Peyer's patch (tissue), 4 donors: Measurements from ENCODE around the gene PKNOX2. TPM values are rescaled to one million over a fixed set of nuclear protein-coding genes. Genes with fewer than 3 reads are reported as not detected.
A peak's percentile ranks its signal among the peaks of the same experiment; 100 is the strongest.

Experiments
- DNase-seq, 3 donors: peaks; one replicate each; pipeline ENCODE4 v3.0.0-alpha.2; 2017 to 2019
- H3K27ac ChIP-seq, 4 donors: fragments of 200-600 bp; sonication (generic); one replicate each; pipeline ENCODE4 v1.5.1; 2016 to 2019
- H3K27me3 ChIP-seq, 2 donors: fragments of 200-600 bp; sonication (generic); one replicate each; pipeline ENCODE4 v1.5.1; 2019
- H3K36me3 ChIP-seq, 3 donors: fragments of 200-600 bp; sonication (generic); one replicate each; pipeline ENCODE4 v1.5.1; 2016 to 2019
- H3K4me1 ChIP-seq, 4 donors: fragments of 200-600 bp; sonication (generic); one replicate each; pipeline ENCODE4 v1.5.1; 2016 to 2019
- H3K4me3 ChIP-seq, 4 donors: fragments of 200-600 bp; sonication (generic); 1 replicate in 3 of 4; 2 replicates in 1 of 4; pipeline ENCODE4 v1.5.1; 2016 to 2019; ENCODE audit warnings: mild to moderate bottlenecking in 1 of 4
- H3K9me3 ChIP-seq, 4 donors: fragments of 200-600 bp; sonication (generic); one replicate each; pipeline ENCODE4 v1.5.1; 2016 to 2019; ENCODE audit warnings: mild to moderate bottlenecking in 1 of 4
- CTCF ChIP-seq, 6 experiments: fragments of 450-650 bp in 4 of 6; fragments of 200-600 bp in 2 of 6; sonication (generic) in 1 of 6; IDR thresholded peaks; one replicate each; pipeline ENCODE4 v1.5.1; 2017 to 2019; ENCODE audit warnings: antibody characterized with exemption in 6 of 6, mild to moderate bottlenecking in 3 of 6, moderate library complexity in 1 of 6
- POLR2A ChIP-seq, 2 donors: fragments of 450-650 bp; IDR thresholded peaks; one replicate each; pipeline ENCODE4 v1.5.1; 2017; ENCODE audit warnings: antibody characterized with exemption in 2 of 2, mild to moderate bottlenecking in 2 of 2, moderate library complexity in 2 of 2
- total RNA-seq, 4 donors: library from RNA; depleted of rRNA; stranded (reverse); fragments of >200 nt; gene quantifications; one replicate each; pipeline ENCODE4 v1.1.0, GENCODE V29; 2016

Gene PKNOX2
- total RNA-seq, 4 donors from 2014 or later: 1.4 to 8.3 TPM; not detected in 2

DNA sequence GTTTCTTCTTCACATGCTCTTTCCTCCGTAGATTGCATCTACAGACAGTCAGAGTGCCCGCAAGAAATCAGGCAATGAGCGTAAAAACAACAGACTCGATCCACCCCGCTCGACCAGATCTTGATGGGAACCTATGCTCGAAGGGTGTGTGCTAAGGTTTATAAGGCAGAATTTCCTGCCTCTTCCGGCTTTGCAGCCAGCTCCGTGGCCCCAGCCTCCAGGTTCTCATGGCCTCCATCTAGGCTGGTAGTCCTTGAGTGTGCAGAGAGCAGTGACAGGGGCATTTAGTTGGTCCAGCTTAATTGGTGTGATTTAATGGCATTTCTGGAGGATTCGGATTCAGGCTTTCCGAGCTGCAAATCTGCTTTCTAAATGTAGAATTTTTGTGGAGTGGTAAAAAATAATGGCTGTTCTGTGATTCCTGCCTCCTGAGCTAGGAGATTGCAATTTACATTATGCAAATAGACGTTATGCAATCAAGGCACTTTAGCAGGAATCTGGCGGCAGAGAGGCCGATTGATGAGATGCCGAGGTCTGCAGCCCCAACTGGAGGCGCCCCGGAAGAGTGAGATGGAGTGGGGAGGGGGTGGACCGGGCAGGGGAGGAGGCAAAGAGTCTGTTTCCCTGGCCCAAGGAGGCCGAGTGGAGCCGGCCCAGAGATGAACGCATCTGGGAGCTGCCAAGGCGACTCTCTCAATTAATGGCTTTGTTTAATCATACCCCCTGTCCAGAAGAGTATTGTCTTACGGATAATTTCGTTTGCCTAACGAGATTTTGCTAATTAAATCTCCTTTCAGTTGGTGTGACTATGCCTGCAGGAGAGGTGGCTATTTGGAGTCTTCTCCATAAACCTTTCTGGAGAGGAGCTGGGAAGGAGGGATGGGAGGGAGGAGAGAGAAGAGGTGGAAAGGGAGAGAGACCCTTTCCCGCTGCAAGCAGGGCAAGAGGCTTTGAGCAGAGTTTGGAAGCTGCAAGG lies 75.3 kb downstream of the PKNOX2 start:
- no peaks in the 10 kb centered on the region for H3K27me3 ChIP-seq
- H3K4me1 ChIP-seq: no peaks in the 10 kb centered on the region
- H3K27ac ChIP-seq: no peak overlapping the region
- TF ChIP-seq CTCF (IDR thresholded peaks at IDR 0.05): no peak
- no peak for TF ChIP-seq POLR2A (IDR thresholded peaks at IDR 0.05)
- no peak for DNase-seq
- no peaks in the 10 kb centered on the region for H3K9me3 ChIP-seq
- H3K4me3 ChIP-seq: no peak overlapping the region
- no peaks in the 10 kb centered on the region for H3K36me3 ChIP-seq

GRCh38 chr11:125241104-125241503 lies 76.6 kb downstream of the PKNOX2 start:
- H3K27me3 ChIP-seq: no peaks in the 10 kb centered on the region
- H3K4me1 ChIP-seq: no peaks in the 10 kb centered on the region
- peak in 1 of 3 donors; percentile 4 for DNase-seq
- no peak for TF ChIP-seq CTCF (IDR thresholded peaks at IDR 0.05)
- no peak for TF ChIP-seq POLR2A (IDR thresholded peaks at IDR 0.05)
- H3K27ac ChIP-seq: no peak overlapping the region
- H3K36me3 ChIP-seq: no peaks in the 10 kb centered on the region
- no peaks in the 10 kb centered on the region for H3K9me3 ChIP-seq
- no peak overlapping the region for H3K4me3 ChIP-seq

- Histone ChIP-seq H3K4me1 (no peaks in the 10 kb centered on the region), H3K27ac (no peak overlapping the region), H3K4me3 (no peak overlapping the region), H3K36me3 (no peaks in the 10 kb centered on the region), H3K27me3 (no peaks in the 10 kb centered on the region), H3K9me3 (no peaks in the 10 kb centered on the region)
- TF ChIP-seq POLR2A (IDR thresholded peaks at IDR 0.05) (no peak), CTCF (IDR thresholded peaks at IDR 0.05) (no peak)
- peak in 1 of 3 donors; percentile 30 for DNase-seq
These were observed 77.7 kb downstream of the PKNOX2 start for GRCh38 chr11:125242141-125242775.

- Histone ChIP-seq H3K27me3 (no peaks in the 10 kb centered on the region), H3K27ac (no peak overlapping the region), H3K4me1 (no peaks in the 10 kb centered on the region), H3K4me3 (no peak overlapping the region), H3K9me3 (no peaks in the 10 kb centered on the region), H3K36me3 (no peaks in the 10 kb centered on the region)
- TF ChIP-seq CTCF (IDR thresholded peaks at IDR 0.05): no peak
- TF ChIP-seq POLR2A (IDR thresholded peaks at IDR 0.05): no peak
- peak in 1 of 3 donors; percentile 23 for DNase-seq
These were observed 79.6 kb downstream of the PKNOX2 start for GRCh38 chr11:125244166-125244565.

DNA sequence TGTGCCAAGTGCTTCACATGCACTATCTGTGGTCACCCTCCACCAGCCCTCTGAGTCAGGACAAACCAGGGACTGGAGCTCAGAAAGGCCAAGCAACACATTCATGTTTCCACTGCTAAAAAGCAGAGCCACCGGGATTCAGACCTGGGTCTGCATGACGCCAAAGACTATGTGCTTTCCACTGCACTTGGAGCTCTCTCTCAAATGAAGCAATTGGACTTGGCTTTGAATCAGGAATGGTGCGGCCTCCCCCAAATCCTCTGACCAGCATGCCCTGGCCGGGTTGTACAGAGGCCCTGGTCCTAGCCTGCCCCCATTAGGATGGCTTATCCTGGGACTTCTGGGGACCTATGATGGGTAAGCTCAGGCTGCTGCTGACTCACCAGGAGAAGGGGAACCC lies 80.7 kb downstream of the PKNOX2 start:
- TF ChIP-seq POLR2A (IDR thresholded peaks at IDR 0.05) (no peak), CTCF (IDR thresholded peaks at IDR 0.05) (no peak)
- no peak overlapping the region for H3K27ac ChIP-seq
- DNase-seq: peak in 1 of 3 donors; percentile 42

More for the DNA sequence above, 80.7 kb downstream of the PKNOX2 start:
- H3K27me3 ChIP-seq: no peaks in the 10 kb centered on the region
- H3K4me1 ChIP-seq: no peaks in the 10 kb centered on the region
- H3K9me3 ChIP-seq: no peaks in the 10 kb centered on the region
- no peak overlapping the region for H3K4me3 ChIP-seq
- H3K36me3 ChIP-seq: no peaks in the 10 kb centered on the region
